Body of pancreas (tissue), 4 donors: ENCODE measurements around the gene ATP11A. TPM values are rescaled to one million over a fixed set of nuclear protein-coding genes. Genes with fewer than 3 reads are reported as not detected.
A peak's percentile ranks its signal among the peaks of the same experiment; 100 is the strongest.
"Not testable (repeated sequence)": the region's sequence is repeated elsewhere in the genome, so short reads cannot be mapped to it uniquely, and the experiment has no call there.

Experiments
- ATAC-seq: fragments of 150-250 bp; one replicate; pipeline ENCODE4 v1.9.1; 2016
- DNase-seq, 4 donors: peaks; one replicate each; pipeline ENCODE4 v3.0.0-alpha.2; 2019
- H3K27ac ChIP-seq, 4 donors: fragments of 200-600 bp; sonication (generic); 1 replicate in 3 of 4; 2 replicates in 1 of 4; pipeline versions ENCODE4 v1.5.1 to v1.6.1; 2016 to 2019; ENCODE audit warnings: mild to moderate bottlenecking in 1 of 4, mixed read lengths in 1 of 4, moderate library complexity in 1 of 4
- H3K27me3 ChIP-seq, 2 donors: fragments of 200-600 bp; sonication (generic); one replicate each; pipeline ENCODE4 v1.6.0; 2016; ENCODE audit warnings: mild to moderate bottlenecking in 1 of 2
- H3K36me3 ChIP-seq, 2 donors: fragments of 200-600 bp; sonication (generic); replicated peaks in 1 of 2; 2 replicates each; pipeline ENCODE4 v1.5.1; 2016; ENCODE audit warnings: low read depth in 2 of 2; ENCODE audit not compliant: insufficient read depth in 1 of 2
- H3K4me1 ChIP-seq: fragments of 200-600 bp; sonication (generic); one replicate; pipeline ENCODE4 v1.6.0; 2016
- H3K4me3 ChIP-seq, 2 donors: fragments of 200-600 bp; sonication (generic); 1 replicate in 1 of 2; 2 replicates in 1 of 2; pipeline ENCODE4 v1.5.1; 2016 to 2019
- H3K9me3 ChIP-seq, 3 donors: fragments of 200-600 bp; sonication (generic); 1 replicate in 2 of 3; 2 replicates in 1 of 3; pipeline ENCODE4 v1.5.1; 2016
- POLR2A ChIP-seq, 3 donors: fragments of 450-650 bp; IDR thresholded peaks; one replicate each; pipeline ENCODE4 v1.6.1; 2016; ENCODE audit warnings: antibody characterized with exemption in 3 of 3, mild to moderate bottlenecking in 2 of 3
- WGBS, 2 donors: methylation state at CpG; one replicate each; pipeline ENCODE4 v1.1.5; 2017; 5-methylcytosine and 5-hydroxymethylcytosine counted together
- intact Hi-C: fragments of 100-400 bp; cut with DNase I; formaldehyde crosslinking; loops from one replicate; pipeline ENCODE4 v1.15.1; 2023
- total RNA-seq, 2 donors: library from RNA; depleted of rRNA; stranded (reverse); fragments of >200 nt; gene quantifications; one replicate each; pipeline ENCODE4 v1.1.0, GENCODE V29; 2016
- TF ChIP-seq, protein P1 (sequence below), 7 experiments: fragments of 450-650 bp in 4 of 7; fragments of 200-600 bp in 3 of 7; sonication (generic) in 3 of 7; IDR thresholded peaks; one replicate each; pipeline ENCODE4 v1.5.1; 2016 to 2019; ENCODE audit warnings: antibody characterized with exemption in 7 of 7

Gene ATP11A
- total RNA-seq, 2 donors from 2014 or later, result 24.1 to 33.9 TPM

DNA sequence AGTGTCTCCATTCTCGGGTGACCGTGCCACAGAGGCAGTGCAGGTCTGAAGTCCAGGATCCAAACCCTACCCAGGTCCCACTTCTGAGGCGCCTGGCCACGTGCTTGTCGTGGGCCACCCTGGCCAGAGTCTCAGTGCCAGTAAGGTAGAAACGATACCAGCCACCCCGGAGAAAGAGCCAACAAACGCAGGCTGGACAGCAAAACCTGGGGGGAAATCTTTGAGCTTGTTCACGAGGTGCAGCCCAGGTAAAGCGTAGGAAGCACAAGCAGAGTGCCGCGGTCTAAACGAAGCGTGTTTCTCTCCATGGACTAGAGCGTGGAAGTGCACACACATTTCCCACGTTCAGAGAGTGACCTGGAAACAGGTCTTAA is 95.6 kb downstream of the ATP11A start:
- TF ChIP-seq POLR2A (IDR thresholded peaks at IDR 0.05), result no peak
- TF ChIP-seq, protein P1, sequence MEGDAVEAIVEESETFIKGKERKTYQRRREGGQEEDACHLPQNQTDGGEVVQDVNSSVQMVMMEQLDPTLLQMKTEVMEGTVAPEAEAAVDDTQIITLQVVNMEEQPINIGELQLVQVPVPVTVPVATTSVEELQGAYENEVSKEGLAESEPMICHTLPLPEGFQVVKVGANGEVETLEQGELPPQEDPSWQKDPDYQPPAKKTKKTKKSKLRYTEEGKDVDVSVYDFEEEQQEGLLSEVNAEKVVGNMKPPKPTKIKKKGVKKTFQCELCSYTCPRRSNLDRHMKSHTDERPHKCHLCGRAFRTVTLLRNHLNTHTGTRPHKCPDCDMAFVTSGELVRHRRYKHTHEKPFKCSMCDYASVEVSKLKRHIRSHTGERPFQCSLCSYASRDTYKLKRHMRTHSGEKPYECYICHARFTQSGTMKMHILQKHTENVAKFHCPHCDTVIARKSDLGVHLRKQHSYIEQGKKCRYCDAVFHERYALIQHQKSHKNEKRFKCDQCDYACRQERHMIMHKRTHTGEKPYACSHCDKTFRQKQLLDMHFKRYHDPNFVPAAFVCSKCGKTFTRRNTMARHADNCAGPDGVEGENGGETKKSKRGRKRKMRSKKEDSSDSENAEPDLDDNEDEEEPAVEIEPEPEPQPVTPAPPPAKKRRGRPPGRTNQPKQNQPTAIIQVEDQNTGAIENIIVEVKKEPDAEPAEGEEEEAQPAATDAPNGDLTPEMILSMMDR (IDR thresholded peaks at IDR 0.05), result no peak
- Histone ChIP-seq H3K9me3 (no peaks in the 10 kb centered on the region), H3K27ac (no peak overlapping the region), H3K4me3 (no peak overlapping the region), H3K4me1 (peaks cover 16% of the 10 kb centered on the region), H3K36me3 (peaks cover 0 to 2% of the 10 kb centered on the region in 2 donors), H3K27me3 (no peaks in the 10 kb centered on the region)
- intact Hi-C loops, result no loop called here
- ATAC-seq (no peak), DNase-seq (no peak)
- WGBS, 2 donors, result 95% methylated on average over 7 to 15 of the region's 16 CpGs

DNA sequence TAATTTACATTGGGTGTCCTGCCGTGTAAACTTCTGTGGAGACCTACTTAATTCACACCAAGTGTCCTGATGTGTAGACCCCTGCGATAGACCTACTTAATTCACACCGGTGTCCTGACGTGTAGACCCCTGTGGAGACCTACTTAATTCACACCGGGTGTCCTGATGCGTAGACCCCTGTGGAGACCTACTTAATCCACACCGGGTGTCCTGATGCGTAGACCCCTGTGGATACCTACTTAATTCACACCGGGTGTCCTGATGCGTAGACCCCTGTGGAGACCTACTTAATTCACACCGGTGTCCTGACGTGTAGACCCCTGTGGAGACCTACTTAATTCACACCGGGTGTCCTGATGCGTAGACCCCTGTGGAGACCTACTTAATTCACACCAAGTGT is 97.0 kb downstream of the ATP11A start:
- H3K27ac ChIP-seq, H3K36me3 ChIP-seq, DNase-seq, H3K9me3 ChIP-seq, H3K4me3 ChIP-seq, H3K27me3 ChIP-seq, intact Hi-C loops, ATAC-seq: not testable (repeated sequence)
- WGBS, 2 donors, result 91 to 94% methylated on average over 12 to 14 of the region's 14 CpGs
- peaks cover 19% of the 10 kb centered on the region for H3K4me1 ChIP-seq

DNA sequence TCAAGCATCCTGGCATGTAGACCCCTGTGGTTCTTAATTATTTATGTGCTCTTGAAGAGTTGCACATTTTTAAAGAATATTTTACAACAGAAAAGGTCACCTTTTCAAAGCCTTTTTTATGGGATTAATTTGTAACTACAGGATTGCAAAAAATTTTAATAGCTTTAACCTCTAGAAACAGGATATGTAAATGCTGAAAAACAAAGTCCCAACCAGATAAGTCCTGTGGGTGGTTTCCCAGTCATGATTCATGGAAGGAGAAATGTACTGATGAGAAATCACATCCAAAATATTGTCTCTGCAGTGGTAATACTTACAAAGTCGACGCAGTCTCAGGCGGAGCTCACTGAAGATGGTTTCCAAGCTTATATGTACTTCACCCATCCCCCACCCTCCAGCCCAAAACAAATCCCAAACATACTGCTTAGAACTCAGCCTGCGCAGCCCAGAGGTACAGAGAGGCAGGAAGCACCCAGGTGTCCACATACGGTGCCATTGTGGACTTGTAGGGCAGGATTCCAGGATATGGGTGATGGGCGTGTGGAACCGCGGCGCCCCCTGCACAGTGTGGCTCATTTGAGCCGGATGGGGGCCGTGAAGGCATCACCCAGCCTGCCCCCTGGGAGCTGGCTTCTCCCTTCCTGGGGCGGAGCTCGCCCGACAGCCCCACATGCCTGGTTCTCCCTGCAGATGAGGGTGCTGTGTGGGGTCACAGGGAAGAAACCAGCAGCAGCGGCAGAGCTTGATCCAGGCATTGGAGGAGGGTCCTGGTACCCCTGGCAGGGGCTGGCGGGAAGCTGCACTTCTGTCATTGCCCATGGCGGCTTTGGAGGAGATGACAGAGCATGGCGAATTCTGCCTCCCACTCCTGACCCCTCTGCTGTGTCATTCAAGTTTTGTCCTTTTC is 101.2 kb downstream of the ATP11A start:
- H3K36me3 ChIP-seq, result peaks cover 0 to 2% of the 10 kb centered on the region in 2 donors
- ATAC-seq, result peak; percentile 70
- TF ChIP-seq, protein P1 (IDR thresholded peaks at IDR 0.05), result no peak
- no peak for TF ChIP-seq POLR2A (IDR thresholded peaks at IDR 0.05)
- no peak for DNase-seq
- H3K27ac ChIP-seq, result peak overlapping the region in 3 of 4 donors; percentile 57 to 64 (median 62)
- H3K9me3 ChIP-seq, result no peaks in the 10 kb centered on the region
- WGBS, 2 donors, result 80 to 83% methylated on average over 9 to 17 of the region's 18 CpGs
- no peaks in the 10 kb centered on the region for H3K27me3 ChIP-seq
- peaks cover 23% of the 10 kb centered on the region for H3K4me1 ChIP-seq
- intact Hi-C loops, result no loop called here
- H3K4me3 ChIP-seq, result no peak overlapping the region

DNA sequence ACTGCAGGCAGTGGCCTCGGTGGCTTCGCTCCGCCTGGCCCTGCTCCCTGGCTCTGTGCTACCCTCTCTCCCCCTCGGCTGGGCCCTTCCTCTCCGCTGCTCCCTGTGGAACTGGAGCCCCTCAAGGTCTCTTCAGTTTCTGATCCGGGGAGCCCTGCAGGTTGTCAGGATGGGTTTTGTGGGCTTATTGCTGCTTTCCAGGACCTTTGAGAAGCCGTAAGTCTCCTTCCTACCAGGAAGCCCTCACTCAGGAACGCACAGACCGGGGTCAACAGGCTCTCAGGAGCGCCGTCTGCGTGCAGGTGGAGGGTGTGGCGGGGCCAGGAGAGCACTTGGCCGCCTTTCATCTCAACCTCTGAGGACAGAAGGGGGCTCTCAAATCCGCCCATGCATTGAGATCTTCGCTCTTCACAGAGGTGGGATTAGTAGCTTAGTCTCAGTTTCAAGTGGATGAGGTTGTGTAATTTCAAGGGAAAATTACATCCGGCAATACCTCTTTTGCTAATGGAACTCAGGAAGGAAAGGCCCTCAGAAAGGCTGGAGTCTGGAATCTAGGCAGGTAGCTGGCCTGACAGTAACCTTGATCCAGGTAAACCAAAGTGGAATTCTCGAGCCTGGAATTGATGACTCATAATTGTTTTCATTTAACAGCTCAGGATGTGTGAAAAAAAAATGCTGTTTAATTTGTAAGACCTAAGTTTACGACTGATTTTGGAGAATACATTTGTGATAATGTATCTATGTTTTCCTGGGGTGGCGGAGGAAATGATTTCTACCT is 102.0 kb downstream of the ATP11A start:
- no peaks in the 10 kb centered on the region for H3K36me3 ChIP-seq
- ATAC-seq (peak; percentile 75), DNase-seq (peak in 1 of 4 donors; percentile 3)
- peaks cover 23% of the 10 kb centered on the region for H3K4me1 ChIP-seq
- no peak for TF ChIP-seq POLR2A (IDR thresholded peaks at IDR 0.05)
- TF ChIP-seq, protein P1 (IDR thresholded peaks at IDR 0.05), result no peak
- peak overlapping the region in 3 of 4 donors; percentile 57 to 64 (median 62) for H3K27ac ChIP-seq
- intact Hi-C loops, result no loop called here
- 82 to 83% methylated on average over 18 to 20 of the region's 20 CpGs for WGBS, 2 donors
- no peaks in the 10 kb centered on the region for H3K9me3 ChIP-seq
- H3K4me3 ChIP-seq, result no peak overlapping the region
- H3K27me3 ChIP-seq, result no peaks in the 10 kb centered on the region

DNA sequence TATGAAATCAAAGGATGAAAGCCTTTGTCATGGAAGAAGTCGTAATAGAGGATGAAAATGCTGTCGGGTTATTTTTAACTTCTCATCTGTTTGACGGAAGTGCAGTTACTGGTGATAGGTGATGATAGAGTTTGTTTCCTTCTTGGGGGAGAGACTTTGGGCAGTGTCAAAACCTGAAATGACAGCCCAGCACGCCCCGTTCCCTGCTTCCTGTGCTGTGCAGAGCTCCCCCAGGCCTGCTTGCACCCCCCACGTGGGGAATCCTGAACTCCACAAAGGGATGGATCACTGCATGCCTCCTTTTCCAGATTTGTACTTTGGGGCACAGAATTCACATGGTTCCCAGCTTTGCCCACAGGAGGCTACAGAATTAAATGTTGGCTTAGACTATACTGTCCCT is 102.7 kb downstream of the ATP11A start:
- DNase-seq (peak in 1 of 4 donors; percentile 5), ATAC-seq (no peak)
- Histone ChIP-seq H3K27me3 (no peaks in the 10 kb centered on the region), H3K4me1 (peaks cover 23% of the 10 kb centered on the region), H3K4me3 (no peak overlapping the region), H3K9me3 (no peaks in the 10 kb centered on the region), H3K36me3 (no peaks in the 10 kb centered on the region), H3K27ac (peak overlapping the region in 3 of 4 donors; percentile 57 to 64 (median 62))
- TF ChIP-seq, protein P1 (IDR thresholded peaks at IDR 0.05), result no peak
- no peak for TF ChIP-seq POLR2A (IDR thresholded peaks at IDR 0.05)
- WGBS, 2 donors, result 66 to 77% methylated on average over 6 of the region's 6 CpGs
- intact Hi-C loops, result no loop called here
